K562 (cell line): ENCODE results near the gene TAS2R9. TPM values are rescaled to one million over a fixed set of nuclear protein-coding genes. Genes with fewer than 3 reads are reported as not detected.

Experiments used
- ATAC-seq: fragments of 200-7000 bp; cut with Tn5 transposase; 3 replicates; pipeline ENCODE4 v1.9.1; 2020; ENCODE audit warnings: moderate library complexity
- BruUV-seq: library from RNA; stranded (reverse); fragments of 400-500 nt; replicated peaks from 2 replicates; lab custom pipeline; 2021; lab: Mats Ljungman, UMichigan
- CTCF ChIA-PET: fragments of 300-600 bp; formaldehyde crosslinking; extraction: SDS; loops from one replicate; lab custom pipeline; 2021; ENCODE audit warnings: low intra/inter-chr PET ratio; lab: Yijun Ruan, JAX
- POLR2A ChIA-PET: fragments of 300-600, 350-650 bp; sonication (Branson Sonifier 250); formaldehyde crosslinking; extraction: SDS; loops from one replicate; lab custom pipeline; 2021; ENCODE audit warnings: antibody characterized with exemption, inconsistent platforms; lab: Yijun Ruan, JAX
- DNase-seq, 4 experiments: peaks; one replicate each; pipeline versions ENCODE4 v3.0.0 to v3.0.0-alpha.2; 2011 to 2018; ENCODE audit warnings: low spot score in 3 of 4, mixed read lengths in 3 of 4; ENCODE audit errors: extremely low read depth in 1 of 4
- FAIRE-seq: peaks from 2 replicates; lab custom pipeline; 2011; peaks lifted over from hg19 to GRCh38; lab: Jason Lieb, UNC
- H2AFZ ChIP-seq: 2 replicates; pipeline ENCODE4 v1.6.0; 2011; ENCODE audit warnings: low read depth, low read length, control low read depth, inconsistent platforms
- H3K27ac ChIP-seq: fragments of 200-600 bp; 3 replicates; pipeline ENCODE4 v1.8.0; 2011; ENCODE audit warnings: low read depth, mild to moderate bottlenecking, control low read depth, inconsistent platforms, low read length, moderate library complexity, mixed read lengths; ENCODE audit errors: extremely low read depth
- H3K27me3 ChIP-seq, 2 experiments: fragments of 300-600 bp in 1 of 2; 2 replicates in 1 of 2; 3 replicates in 1 of 2; pipeline versions ENCODE4 v1.6.0 to v1.8.0; 2011; ENCODE audit warnings: inconsistent platforms in 2 of 2, low read length in 2 of 2, mild to moderate bottlenecking in 1 of 2, mixed read lengths in 1 of 2, moderate library complexity in 1 of 2; ENCODE audit not compliant: control insufficient read depth in 2 of 2, insufficient read depth in 2 of 2
- H3K36me3 ChIP-seq: fragments of 300-600 bp; 3 replicates; pipeline ENCODE4 v1.8.0; 2011; ENCODE audit warnings: mild to moderate bottlenecking, low read length, inconsistent platforms; ENCODE audit not compliant: control insufficient read depth, insufficient read depth
- H3K4me1 ChIP-seq, 2 experiments: fragments of 200-600 bp in 1 of 2; replicated peaks in 1 of 2; 2 replicates in 1 of 2; 3 replicates in 1 of 2; pipeline versions ENCODE4 v1.5.1 to v1.8.0; 2011; ENCODE audit warnings: inconsistent platforms in 2 of 2, low read length in 2 of 2, mild to moderate bottlenecking in 1 of 2, mixed read lengths in 1 of 2, moderate library complexity in 1 of 2; ENCODE audit not compliant: control insufficient read depth in 2 of 2, insufficient read depth in 2 of 2
- H3K4me2 ChIP-seq: 2 replicates; pipeline ENCODE4 v1.6.1; 2011; ENCODE audit warnings: low read length, control low read depth, inconsistent platforms, mixed read lengths; ENCODE audit not compliant: insufficient read depth
- H3K4me3 ChIP-seq: fragments of 200-600 bp; sonication (generic), shearing (Covaris generic); 2 replicates; pipeline ENCODE4 v1.5.1; 2016; ENCODE audit warnings: control low read depth, inconsistent platforms
- H3K79me2 ChIP-seq: fragments of 200-600 bp; 3 replicates; pipeline ENCODE4 v1.8.0; 2011; ENCODE audit warnings: low read length, inconsistent platforms; ENCODE audit not compliant: control insufficient read depth, insufficient read depth
- H3K9ac ChIP-seq, 2 experiments: 2 replicates each; pipeline versions ENCODE4 v1.6.0 to v1.6.1; 2011; ENCODE audit warnings: low read depth in 2 of 2, low read length in 2 of 2, control low read depth in 1 of 2, inconsistent platforms in 1 of 2, mild to moderate bottlenecking in 1 of 2, mixed read lengths in 1 of 2; ENCODE audit not compliant: insufficient read depth in 1 of 2
- H3K9me1 ChIP-seq: one replicate; pipeline ENCODE4 v1.6.0; 2011; ENCODE audit warnings: inconsistent platforms, mild to moderate bottlenecking, low read length, moderate library complexity; ENCODE audit not compliant: control insufficient read depth, insufficient read depth
- H3K9me3 ChIP-seq: replicated peaks from 2 replicates; pipeline ENCODE4 v1.5.1; 2011; ENCODE audit warnings: low read depth, low read length, inconsistent platforms; ENCODE audit not compliant: control insufficient read depth, insufficient read depth
- H4K20me1 ChIP-seq: replicated peaks from 2 replicates; pipeline ENCODE4 v1.6.1; 2011; ENCODE audit warnings: low read length, inconsistent platforms, mixed read lengths; ENCODE audit not compliant: control insufficient read depth, insufficient read depth
- CHD1 ChIP-seq: fragments of 200-600 bp; sonication (generic); IDR thresholded peaks from one replicate; pipeline ENCODE4 v1.6.1; 2012; ENCODE audit warnings: mild to moderate bottlenecking, moderate library complexity, low read length, inconsistent platforms
- FOXK1 ChIP-seq: sonication (generic); formaldehyde crosslinking; IDR thresholded peaks from 2 replicates; pipeline ENCODE4 v1.8.0; 2022; ENCODE audit warnings: missing genetic modification reagents, mild to moderate bottlenecking, borderline replicate concordance
- KAT2B ChIP-seq: IDR thresholded peaks from one replicate; pipeline ENCODE4 v1.6.1; 2012; ENCODE audit warnings: low read depth, mild to moderate bottlenecking, control low read depth, inconsistent platforms, low read length, moderate library complexity
- MCM7 ChIP-seq, 2 experiments: fragments of 450-650 bp; IDR thresholded peaks; 2 replicates each; pipeline ENCODE4 v1.6.1; 2016 to 2018
- PATZ1 ChIP-seq: fragments of 250-450 bp; sonication (Bioruptor Pico); IDR thresholded peaks from 2 replicates; pipeline ENCODE4 v1.5.0; 2020; ENCODE audit warnings: mild to moderate bottlenecking, borderline replicate concordance
- SMC3 ChIP-seq: conservative IDR thresholded peaks from 2 replicates; pipeline ENCODE4 v1.6.1; 2011; ENCODE audit warnings: low read depth, low read length, improper control_type of control experiment; ENCODE audit not compliant: insufficient read depth
- WHSC1 ChIP-seq: IDR thresholded peaks from one replicate; pipeline ENCODE4 v1.6.1; 2012; ENCODE audit warnings: low read length, control low read depth, inconsistent platforms
- ZNF174 ChIP-seq: fragments of 250-450 bp; sonication (Bioruptor Pico); IDR thresholded peaks from 2 replicates; pipeline ENCODE4 v1.4.0; 2020; ENCODE audit warnings: mild to moderate bottlenecking
- ZNF354B ChIP-seq: fragments of 250-450 bp; sonication (Bioruptor Pico); IDR thresholded peaks from 2 replicates; pipeline ENCODE4 v1.4.0; 2020
- ZNF639 ChIP-seq, 2 experiments: fragments of 200-800 bp in 1 of 2; sonication (Bioruptor generic) in 1 of 2; sonication (generic) in 1 of 2; formaldehyde crosslinking in 1 of 2; IDR thresholded peaks in 1 of 2; conservative IDR thresholded peaks in 1 of 2; 2 replicates each; pipeline versions ENCODE4 v1.5.0 to v1.6.1; 2016 to 2020; ENCODE audit warnings: missing compliant biosample characterization in 1 of 2, missing genetic modification characterization in 1 of 2, missing genetic modification reagents in 1 of 2
- ZNF707 ChIP-seq: fragments of 250-450 bp; sonication (Bioruptor Pico); conservative IDR thresholded peaks from 2 replicates; pipeline ENCODE4 v1.8.0; 2022; ENCODE audit warnings: inconsistent platforms, mild to moderate bottlenecking, moderate library complexity
- ZZZ3 ChIP-seq: fragments of 450-650 bp; IDR thresholded peaks from 2 replicates; pipeline ENCODE4 v1.6.1; 2016; ENCODE audit warnings: antibody characterized with exemption, mild to moderate bottlenecking, moderate library complexity
- WGBS: fragments of 100-300 bp; shearing (Covaris generic); methylation state at CpG from one replicate; pipeline ENCODE4 v1.1.6; 2016; ENCODE audit warnings: low coverage, mixed read lengths; ENCODE audit not compliant: insufficient coverage; ENCODE audit errors: missing lambda C conversion rate; 5-methylcytosine and 5-hydroxymethylcytosine counted together
- in situ Hi-C: fragments of 300-500 bp; cut with MboI; formaldehyde crosslinking; loops from 4 replicates; pipeline ENCODE4 v1.15.0; 2018; ENCODE audit warnings: inconsistent platforms, mixed read lengths
- intact Hi-C: fragments of 100-400 bp; cut with micrococcal nuclease; formaldehyde crosslinking; loops from 2 replicates; pipeline ENCODE4 v1.14.2; 2022
- polyA plus RNA-seq, 8 experiments: library from polyadenylated mRNA; depleted of rRNA in 4 of 8; stranded (reverse) in 5 of 8; unstranded in 3 of 8; fragments of >200 nt; fragmentation: Nextera tagmentation in 2 of 8; fragmentation: Illumina TruSeq in 1 of 8; extraction: Ambion mirVana in 2 of 8; extraction: Trizol in 1 of 8; gene quantifications; 2 replicates each; pipeline versions ENCODE4 v1.2.1 to v1.2.3, GENCODE V29; 2011 to 2014; ENCODE audit warnings: inconsistent platforms in 1 of 8, missing spikeins in 1 of 8
- total RNA-seq, 7 experiments: library from RNA; depleted of rRNA in 6 of 7; stranded (reverse); fragments of >200 nt in 6 of 7; fragmentation: Illumina TruSeq in 2 of 7; extraction: Trizol in 2 of 7; gene quantifications; 2 replicates each; pipeline versions ENCODE4 v1.2.1 to v1.2.3, GENCODE V29; 2011 to 2021; ENCODE audit warnings: low replicate concordance in 1 of 7
- TF ChIP-seq, protein P1 (sequence below): fragments of 250-450 bp; sonication (Bioruptor Pico); IDR thresholded peaks from 2 replicates; pipeline ENCODE4 v1.8.0; 2021; ENCODE audit warnings: borderline replicate concordance, mild to moderate bottlenecking, moderate library complexity; ENCODE audit not compliant: poor library complexity, severe bottlenecking
- TF ChIP-seq, protein P2 (sequence below): fragments of 450-650 bp; IDR thresholded peaks from 2 replicates; pipeline ENCODE4 v1.6.1; 2018; ENCODE audit warnings: mild to moderate bottlenecking, low read depth; ENCODE audit not compliant: partially characterized antibody

Gene TAS2R9
- total and polyA plus RNA-seq, 9 of the 15 experiments (the other 6 are each of a cell fraction or from before 2014, with no cell fraction given) = not detected

- no peak for TF ChIP-seq PATZ1 (CRISPR knock-in tag)
- TF ChIP-seq, all 486 proteins: peak for 2
Observed at GRCh38 chr12:10829994-10830393, 20.0 kb upstream of the TAS2R9 start (continued).

DNA sequence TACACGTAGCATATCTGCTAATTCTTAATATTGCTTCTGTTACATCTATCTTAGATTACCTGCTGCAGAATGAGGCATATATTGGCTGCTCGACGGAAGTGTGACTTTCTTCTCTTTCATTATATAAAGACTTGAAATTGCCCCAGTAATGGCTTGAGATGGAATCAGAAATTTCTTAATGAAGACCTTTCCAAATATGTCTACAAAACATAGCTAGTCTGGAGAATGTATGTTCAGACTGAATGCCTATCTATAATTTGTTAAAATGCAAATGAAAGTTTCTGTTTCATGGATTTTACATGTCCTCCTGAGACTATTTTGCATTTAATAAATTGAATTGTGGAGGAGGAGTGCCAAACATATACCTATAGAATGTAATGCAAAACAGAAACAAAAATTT lies 16.3 kb upstream of the TAS2R9 start, which contains the start of gene TAS2R10:
TSS of gene TAS2R10 (minus strand) at position 101 of the 400 bp plus-strand sequence. CDS start at position 12, 89 bp downstream.
- TF ChIP-seq, protein P1, sequence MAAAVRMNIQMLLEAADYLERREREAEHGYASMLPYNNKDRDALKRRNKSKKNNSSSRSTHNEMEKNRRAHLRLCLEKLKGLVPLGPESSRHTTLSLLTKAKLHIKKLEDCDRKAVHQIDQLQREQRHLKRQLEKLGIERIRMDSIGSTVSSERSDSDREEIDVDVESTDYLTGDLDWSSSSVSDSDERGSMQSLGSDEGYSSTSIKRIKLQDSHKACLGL (CRISPR knock-in tag) = no peak
- TF ChIP-seq FOXK1 (no peak), WHSC1 (no peak), ZNF707 (CRISPR knock-in tag) (no peak), SMC3 (no peak), KAT2B (no peak), ZNF639 (CRISPR knock-in tag; conservative IDR thresholded peaks at IDR 0.05 in 1 of 2, IDR thresholded peaks at IDR 0.05 in 1 of 2) (no peak), ZZZ3 (no peak), ZNF174 (CRISPR knock-in tag) (no peak), CHD1 (no peak), MCM7 (IDR thresholded peaks at IDR 0.05) (no peak), ZNF354B (CRISPR knock-in tag) (no peak)
- TF ChIP-seq, protein P2, sequence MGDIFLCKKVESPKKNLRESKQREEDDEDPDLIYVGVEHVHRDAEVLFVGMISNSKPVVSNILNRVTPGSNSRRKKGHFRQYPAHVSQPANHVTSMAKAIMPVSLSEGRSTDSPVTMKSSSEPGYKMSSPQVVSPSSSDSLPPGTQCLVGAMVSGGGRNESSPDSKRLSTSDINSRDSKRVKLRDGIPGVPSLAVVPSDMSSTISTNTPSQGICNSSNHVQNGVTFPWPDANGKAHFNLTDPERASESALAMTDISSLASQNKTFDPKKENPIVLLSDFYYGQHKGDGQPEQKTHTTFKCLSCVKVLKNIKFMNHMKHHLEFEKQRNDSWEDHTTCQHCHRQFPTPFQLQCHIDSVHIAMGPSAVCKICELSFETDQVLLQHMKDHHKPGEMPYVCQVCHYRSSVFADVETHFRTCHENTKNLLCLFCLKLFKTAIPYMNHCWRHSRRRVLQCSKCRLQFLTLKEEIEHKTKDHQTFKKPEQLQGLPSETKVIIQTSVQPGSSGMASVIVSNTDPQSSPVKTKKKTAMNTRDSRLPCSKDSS = no peak
- TF ChIP-seq, all 486 proteins: peak for 0
- H2AFZ ChIP-seq = no peak within 1 kb of the TSS
- no peak within 1 kb of the TSS for H3K4me2 ChIP-seq
- H3K4me3 ChIP-seq = no peak within 1 kb of the TSS
- POLR2A ChIA-PET = no interaction called here
- no peaks in the 10 kb centered on the region for H3K9me1 ChIP-seq
- in situ Hi-C loops (no loop called here), intact Hi-C loops (no loop called here)
- H3K9ac ChIP-seq = no peak within 1 kb of the TSS
- H3K27ac ChIP-seq = no peak within 1 kb of the TSS
- H3K4me1 ChIP-seq = no peaks in the 10 kb centered on the region
- H3K27me3 ChIP-seq = no peaks in the 10 kb centered on the region
- no peak for FAIRE-seq
- H4K20me1 ChIP-seq = no peaks in the 10 kb centered on the region
- CTCF ChIA-PET = no interaction called here
- ATAC-seq = no peak
- WGBS = 0% methylated on average over 3 of the region's 3 CpGs
- no peaks in the 10 kb centered on the region for H3K36me3 ChIP-seq
- no peaks in the 10 kb centered on the region for H3K79me2 ChIP-seq
- no peaks in the 10 kb centered on the region for H3K9me3 ChIP-seq
- BruUV-seq = no TSS peak
- no peak for DNase-seq
